B cell (primary cell): ENCODE data around the gene ZSWIM4.

Experiments
- CTCF ChIP-seq: fragments of 200-600 bp; IDR thresholded peaks from one replicate; pipeline ENCODE4 v1.8.0; 2022; ENCODE audit warnings: antibody characterized with exemption, mild to moderate bottlenecking
- EZH2 ChIP-seq: IDR thresholded peaks from 2 replicates; pipeline ENCODE4 v1.6.1; 2012; ENCODE audit warnings: borderline replicate concordance, low read depth, mild to moderate bottlenecking, moderate library complexity, low read length; ENCODE audit not compliant: insufficient read depth, poor library complexity, severe bottlenecking

- TF ChIP-seq EZH2 (no peak), CTCF (no peak)
These were observed 65.6 kb downstream of the ZSWIM4 start for GRCh38 chr19:13860679-13861391.
